IMR-90 (cell line): ENCODE results near the gene PTPRN2. TPM values are rescaled to one million over a fixed set of nuclear protein-coding genes. Genes with fewer than 3 reads are reported as not detected.

Experiments
- ATAC-seq: fragments of 200-7000 bp; cut with Tn5 transposase; 2 replicates; pipeline ENCODE4 v1.9.1; 2020; ENCODE audit warnings: low read depth, mild to moderate bottlenecking, moderate library complexity
- BruUV-seq: library from RNA; stranded (reverse); fragments of 400-500 nt; replicated peaks from 2 replicates; lab custom pipeline; 2021; lab: Mats Ljungman, UMichigan
- CTCF ChIA-PET: fragments of 300-600 bp; formaldehyde crosslinking; extraction: SDS; loops from one replicate; lab custom pipeline; 2021; ENCODE audit warnings: antibody characterized with exemption; lab: Yijun Ruan, JAX
- POLR2A ChIA-PET: fragments of 300-600 bp; sonication (Branson Sonifier 250); formaldehyde crosslinking; loops from one replicate; lab custom pipeline; 2022; ENCODE audit warnings: antibody characterized with exemption; ENCODE audit not compliant: unreplicated experiment; lab: Charles Lee
- DNase-seq: peaks from one replicate; pipeline ENCODE4 v3.0.0; 2013
- H2AFZ ChIP-seq: replicated peaks from 2 replicates; pipeline ENCODE3; 2013; ENCODE audit warnings: low read length, mild to moderate bottlenecking; ENCODE audit not compliant: poor library complexity
- H2AK5ac ChIP-seq: 2 replicates; pipeline ENCODE4 v1.6.1; 2013; ENCODE audit warnings: low read depth, low read length, inconsistent platforms
- H2AK9ac ChIP-seq: replicated peaks from 2 replicates; pipeline ENCODE3; 2013; ENCODE audit warnings: mild to moderate bottlenecking, low read depth, low read length, moderate library complexity; ENCODE audit not compliant: poor library complexity
- H2BK120ac ChIP-seq: 2 replicates; pipeline ENCODE4 v1.6.1; 2013; ENCODE audit warnings: low read depth, low read length, inconsistent platforms
- H2BK15ac ChIP-seq: 3 replicates; pipeline ENCODE4 v1.6.1; 2013; ENCODE audit warnings: low read depth, low read length, inconsistent platforms
- H2BK20ac ChIP-seq: 2 replicates; pipeline ENCODE4 v1.6.1; 2013; ENCODE audit warnings: low read depth, mild to moderate bottlenecking, inconsistent platforms, low read length, moderate library complexity
- H2BK5ac ChIP-seq: 2 replicates; pipeline ENCODE4 v1.6.1; 2013; ENCODE audit warnings: mild to moderate bottlenecking, low read depth, low read length, inconsistent platforms; ENCODE audit not compliant: poor library complexity, severe bottlenecking
- H3K14ac ChIP-seq: replicated peaks from 2 replicates; pipeline ENCODE4 v1.6.1; 2013; ENCODE audit warnings: low read depth, low read length, inconsistent platforms
- H3K18ac ChIP-seq: 2 replicates; pipeline ENCODE4 v1.6.1; 2013; ENCODE audit warnings: low read depth, low read length, control low read depth
- H3K23ac ChIP-seq: 2 replicates; pipeline ENCODE4 v1.6.1; 2013; ENCODE audit warnings: low read depth, low read length, inconsistent platforms
- H3K27ac ChIP-seq: 2 replicates; pipeline ENCODE4 v1.5.1; 2013; ENCODE audit warnings: mild to moderate bottlenecking, control low read depth, low read length; ENCODE audit not compliant: insufficient read depth
- H3K27me3 ChIP-seq: 2 replicates; pipeline ENCODE4 v1.6.1; 2013; ENCODE audit warnings: low read length; ENCODE audit not compliant: control insufficient read depth, insufficient read depth
- H3K36me3 ChIP-seq: 2 replicates; pipeline ENCODE4 v1.6.1; 2013; ENCODE audit warnings: low read length, mixed read lengths; ENCODE audit not compliant: control insufficient read depth, insufficient read depth
- H3K4ac ChIP-seq: 2 replicates; pipeline ENCODE4 v1.6.1; 2013; ENCODE audit warnings: low read depth, low read length, inconsistent platforms
- H3K4me1 ChIP-seq: 2 replicates; pipeline ENCODE4 v1.6.1; 2013; ENCODE audit warnings: low read length, mixed read lengths; ENCODE audit not compliant: control insufficient read depth, insufficient read depth
- H3K4me2 ChIP-seq: 2 replicates; pipeline ENCODE4 v1.6.1; 2013; ENCODE audit warnings: low read depth, mild to moderate bottlenecking, control low read depth, low read length, moderate library complexity
- H3K4me3 ChIP-seq: 2 replicates; pipeline ENCODE4 v1.5.1; 2013; ENCODE audit warnings: low read depth, mild to moderate bottlenecking, control low read depth, low read length, moderate library complexity; ENCODE audit not compliant: insufficient read depth
- H3K56ac ChIP-seq: 2 replicates; pipeline ENCODE4 v1.6.1; 2013; ENCODE audit warnings: low read length, inconsistent platforms; ENCODE audit not compliant: insufficient read depth; ENCODE audit errors: extremely low read depth
- H3K79me1 ChIP-seq, 2 experiments: 2 replicates each; pipeline ENCODE4 v1.6.1; 2013; ENCODE audit warnings: low read length in 2 of 2, inconsistent platforms in 1 of 2, low read depth in 1 of 2
- H3K9ac ChIP-seq: 2 replicates; pipeline ENCODE4 v1.6.1; 2013; ENCODE audit warnings: low read depth, low read length, control low read depth
- H3K9me1 ChIP-seq: 2 replicates; pipeline ENCODE4 v1.6.1; 2013; ENCODE audit warnings: low read length, inconsistent platforms; ENCODE audit not compliant: insufficient read depth
- H3K9me3 ChIP-seq: 2 replicates; pipeline ENCODE4 v1.6.1; 2013; ENCODE audit warnings: low read length; ENCODE audit not compliant: control insufficient read depth, insufficient read depth
- H4K20me1 ChIP-seq: 2 replicates; pipeline ENCODE4 v1.6.1; 2013; ENCODE audit warnings: low read length, inconsistent platforms; ENCODE audit not compliant: insufficient read depth
- H4K5ac ChIP-seq: 2 replicates; pipeline ENCODE4 v1.6.1; 2013; ENCODE audit warnings: mild to moderate bottlenecking, low read depth, low read length, control low read depth
- H4K8ac ChIP-seq, 2 experiments: 2 replicates each; pipeline ENCODE4 v1.6.1; 2013; ENCODE audit warnings: low read depth in 2 of 2, low read length in 2 of 2, control low read depth in 1 of 2, inconsistent platforms in 1 of 2
- H4K91ac ChIP-seq: 2 replicates; pipeline ENCODE4 v1.6.1; 2013; ENCODE audit warnings: low read depth, low read length, inconsistent platforms; ENCODE audit not compliant: insufficient read depth
- CHD1 ChIP-seq: IDR thresholded peaks from 2 replicates; pipeline ENCODE4 v1.6.1; 2012; ENCODE audit warnings: low read depth, low read length, improper control_type of control experiment
- CTCF ChIP-seq: conservative IDR thresholded peaks from 2 replicates; pipeline ENCODE4 v1.5.1; 2012; ENCODE audit warnings: mild to moderate bottlenecking, low read depth, low read length, improper control_type of control experiment
- MAZ ChIP-seq: IDR thresholded peaks from 2 replicates; pipeline ENCODE4 v1.6.1; 2012; ENCODE audit warnings: low read depth, mild to moderate bottlenecking, low read length, improper control_type of control experiment, moderate library complexity, borderline replicate concordance
- POLR2A ChIP-seq: IDR thresholded peaks from 2 replicates; pipeline ENCODE4 v1.6.1; 2012; ENCODE audit warnings: mild to moderate bottlenecking, low read depth, low read length
- RAD21 ChIP-seq: IDR thresholded peaks from 2 replicates; pipeline ENCODE4 v1.6.1; 2012; ENCODE audit warnings: low read length, improper control_type of control experiment
- RCOR1 ChIP-seq: IDR thresholded peaks from 2 replicates; pipeline ENCODE4 v1.6.1; 2012; ENCODE audit warnings: mild to moderate bottlenecking, low read length, improper control_type of control experiment; ENCODE audit not compliant: insufficient replicate concordance
- RFX5 ChIP-seq: IDR thresholded peaks from 2 replicates; pipeline ENCODE4 v1.8.0; 2012; ENCODE audit warnings: low read depth, mild to moderate bottlenecking, low read length, moderate library complexity
- USF2 ChIP-seq: fragments of 150-350 bp; IDR thresholded peaks from 2 replicates; pipeline ENCODE4 v1.6.1; 2017; ENCODE audit warnings: mild to moderate bottlenecking, antibody characterized with exemption, low read length, low read depth
- WGBS, 2 experiments: methylation state at CpG; one replicate each; pipeline versions ENCODE4 v1.1.5 to v1.1.7; 2013; ENCODE audit warnings: missing lambda C conversion rate in 2 of 2; ENCODE audit not compliant: insufficient read length in 1 of 2; ENCODE audit errors: extremely low coverage in 2 of 2; 5-methylcytosine and 5-hydroxymethylcytosine counted together
- dilution Hi-C: fragments of 300-500 bp; cut with HindIII; formaldehyde crosslinking; loops from one replicate; pipeline ENCODE4 v1.14.3; 2018; ENCODE audit warnings: low sequenced_read_pairs; ENCODE audit not compliant: unreplicated experiment
- in situ Hi-C: fragments of 300-500 bp; cut with MboI; formaldehyde crosslinking; loops from 3 replicates; pipeline ENCODE4 v1.14.3; 2019; ENCODE audit warnings: low sequenced_read_pairs, inconsistent platforms, mixed read lengths
- intact Hi-C: fragments of 100-400 bp; cut with micrococcal nuclease; formaldehyde crosslinking; loops from 2 replicates; pipeline ENCODE4 v1.10.0; 2022
- polyA plus RNA-seq, 3 experiments: library from polyadenylated mRNA; depleted of rRNA; stranded (reverse); fragments of >200 nt; gene quantifications; 2 replicates each; pipeline ENCODE4 v1.2.3, GENCODE V29; 2012; ENCODE audit warnings: low replicate concordance in 1 of 3
- total RNA-seq: library from RNA; depleted of rRNA; stranded (reverse); fragments of >200 nt; gene quantifications from 2 replicates; pipeline ENCODE4 v1.2.3, GENCODE V29; 2012

The PTPRN2 gene
- total and polyA plus RNA-seq, 2 of the 4 experiments (the other 2 are of a cell fraction): 0.03 TPM; not detected in 1

GRCh38 chr7:158506626-158507025 lies 81.0 kb downstream of the PTPRN2 start:
- Histone ChIP-seq H3K9me1 (no peaks in the 10 kb centered on the region), H2BK5ac (no peak overlapping the region), H3K18ac (no peak overlapping the region), H2AFZ (no peak overlapping the region), H2AK5ac (no peak overlapping the region), H4K8ac (no peak overlapping the region), H3K4me3 (no peak overlapping the region), H3K56ac (no peak overlapping the region), H3K79me1 (no peaks in the 10 kb centered on the region), H3K36me3 (no peaks in the 10 kb centered on the region), H4K20me1 (no peaks in the 10 kb centered on the region), H3K9me3 (peaks cover 61% of the 10 kb centered on the region), H2BK120ac (no peak overlapping the region), H4K5ac (no peak overlapping the region), H3K27ac (no peak overlapping the region), H2BK20ac (no peak overlapping the region), H4K91ac (no peak overlapping the region), H2BK15ac (no peak overlapping the region), H3K23ac (no peak overlapping the region), H3K4me2 (no peak overlapping the region), H3K4ac (no peak overlapping the region), H3K27me3 (no peaks in the 10 kb centered on the region), H3K4me1 (no peaks in the 10 kb centered on the region), H3K14ac (no peak overlapping the region), H2AK9ac (no peak overlapping the region), H3K9ac (no peak overlapping the region)
- CTCF ChIA-PET: no interaction called here
- in situ Hi-C loops: no loop called here
- no TSS peak for BruUV-seq
- intact Hi-C loops: no loop called here
- ATAC-seq (no peak), DNase-seq (no peak)
- POLR2A ChIA-PET: no interaction called here
- dilution Hi-C loops: no loop called here
- 91% methylated on average over 6 of the region's 12 CpGs; no CpG with 5 or more reads in 1 of the 2 experiments for WGBS, 2 experiments
- TF ChIP-seq CHD1 (no peak), RAD21 (no peak), USF2 (no peak), POLR2A (no peak), CTCF (no peak), RCOR1 (no peak), RFX5 (no peak), MAZ (no peak)
